ENCODE results near the gene SH2D6.
"Not testable (repeated sequence)": the region's sequence is repeated elsewhere in the genome, so short reads cannot be mapped to it uniquely, and the experiment has no call there.

Gene SH2D6

DNA sequence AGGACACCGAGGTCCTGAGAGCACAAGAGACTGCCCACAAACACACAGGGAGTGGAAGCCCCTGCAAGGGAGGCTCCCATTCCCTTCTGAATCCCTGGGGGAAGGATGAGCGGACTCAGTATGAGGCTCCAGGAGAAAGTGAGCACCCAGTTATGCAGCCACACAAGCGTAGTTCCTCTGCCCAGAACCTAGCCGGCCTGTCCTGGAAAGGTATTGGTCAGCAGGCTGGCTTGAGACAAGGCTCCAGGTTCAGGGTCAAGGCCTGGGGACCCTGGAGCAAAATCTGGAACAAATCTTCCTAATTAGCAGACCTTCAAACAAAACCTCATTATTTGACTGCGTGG, 7.1 kb upstream of the SH2D6 start:
- H3K4me3 ChIP-seq (ENCODE audit: extremely low read depth, insufficient read depth, low read length, poor library complexity, severe bottlenecking): no peak overlapping the region
- no peak overlapping the region for H3K27ac ChIP-seq (ENCODE audit: low read depth, low read length, severe bottlenecking)
- WGBS, 2 experiments (ENCODE audit: insufficient coverage in 2 of 2): 95 to 100% methylated on average over 3 to 4 of the region's 5 CpGs

DNA sequence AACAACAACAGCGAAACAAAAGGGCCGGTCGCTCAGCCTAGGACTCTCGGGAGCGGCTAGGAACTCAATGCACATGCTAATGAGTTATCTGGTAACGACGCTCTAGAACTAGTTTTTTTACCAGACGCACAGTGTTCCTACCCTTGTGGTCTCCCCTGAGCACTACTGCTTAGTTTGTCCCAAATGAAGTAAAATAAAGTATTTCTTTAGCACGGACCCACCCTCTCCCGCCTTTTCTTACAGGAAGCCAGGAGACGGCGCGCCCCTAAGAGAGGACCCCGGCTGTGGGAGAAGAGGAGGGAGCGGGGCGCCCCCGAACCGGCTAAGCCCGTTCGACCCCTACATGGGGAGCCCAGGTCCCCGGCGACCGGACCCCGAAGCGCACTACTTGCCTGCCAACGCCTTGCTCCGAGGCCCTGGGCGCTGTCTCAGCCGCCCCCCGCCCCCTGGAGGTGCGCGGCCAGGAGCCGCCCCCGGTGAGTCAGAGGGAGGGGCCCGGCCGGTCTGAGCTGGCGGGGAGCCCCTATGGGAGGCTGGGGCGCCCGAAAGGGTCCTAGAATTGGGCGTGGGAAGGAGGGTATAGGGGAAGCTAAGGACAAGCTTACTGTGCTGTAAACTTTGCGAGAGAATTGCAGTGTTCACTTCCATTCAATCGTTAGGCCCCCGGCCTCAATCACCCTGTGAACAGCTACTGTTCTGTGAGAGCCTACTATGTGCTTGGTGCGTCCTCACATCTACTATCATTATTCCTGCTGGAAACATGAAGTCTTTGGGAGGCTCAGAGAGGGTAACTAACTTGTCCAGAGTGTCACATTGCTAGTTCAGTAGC, 4.7 kb upstream of the SH2D6 start:
- Histone ChIP-seq H3K4me3 (ENCODE audit: extremely low read depth, insufficient read depth, low read length, poor library complexity, severe bottlenecking) (peak overlapping the region; percentile 50), H3K36me3 (ENCODE audit: control insufficient read depth, insufficient read depth, low read length) (no peaks in the 10 kb centered on the region)
- WGBS, 2 experiments (ENCODE audit: insufficient coverage in 2 of 2): 13 to 14% methylated on average over 14 to 22 of the region's 44 CpGs

More for the DNA sequence above, 7.1 kb upstream of the SH2D6 start:
- H3K36me3 ChIP-seq (ENCODE audit: control insufficient read depth, insufficient read depth, low read length): no peaks in the 10 kb centered on the region
- H3K4me1 ChIP-seq (ENCODE audit: control insufficient read depth, insufficient read depth, low read length, poor library complexity, severe bottlenecking): peaks cover 8% of the 10 kb centered on the region
- H3K9me3 ChIP-seq (ENCODE audit: control insufficient read depth, low read length): no peaks in the 10 kb centered on the region

DNA sequence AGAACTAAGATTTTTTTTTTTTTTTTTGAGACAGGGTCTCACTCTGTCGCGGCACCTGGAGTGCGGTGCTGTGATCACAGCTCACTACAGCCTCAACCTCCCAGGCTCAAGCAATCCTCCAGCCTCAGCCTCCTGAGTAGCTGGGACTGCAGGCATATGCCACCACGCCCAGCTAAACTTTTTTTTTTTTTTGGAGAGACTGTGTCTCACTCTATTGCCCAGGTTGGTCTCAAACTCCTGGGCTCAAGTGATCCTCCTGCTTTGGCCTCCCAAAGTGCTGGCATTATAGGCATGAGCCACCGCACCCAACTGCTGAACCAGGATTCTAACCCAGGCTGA, 4.1 kb upstream of the SH2D6 start:
- Histone ChIP-seq H3K4me3 (ENCODE audit: extremely low read depth, insufficient read depth, low read length, poor library complexity, severe bottlenecking) (peak overlapping the region; percentile 50), H3K4me1 (ENCODE audit: control insufficient read depth, insufficient read depth, low read length, poor library complexity, severe bottlenecking) (peaks cover 17% of the 10 kb centered on the region)
- not testable (repeated sequence) for H3K27ac ChIP-seq (ENCODE audit: low read depth, low read length, severe bottlenecking); H3K9me3 ChIP-seq (ENCODE audit: control insufficient read depth, low read length); H3K36me3 ChIP-seq (ENCODE audit: control insufficient read depth, insufficient read depth, low read length)
- 82 to 88% methylated on average over 1 to 3 of the region's 5 CpGs for WGBS, 2 experiments (ENCODE audit: insufficient coverage in 2 of 2)

More for the DNA sequence above, 4.7 kb upstream of the SH2D6 start:
- H3K4me1 ChIP-seq (ENCODE audit: control insufficient read depth, insufficient read depth, low read length, poor library complexity, severe bottlenecking): peaks cover 11% of the 10 kb centered on the region
- H3K27ac ChIP-seq (ENCODE audit: low read depth, low read length, severe bottlenecking): no peak overlapping the region
- H3K9me3 ChIP-seq (ENCODE audit: control insufficient read depth, low read length): no peaks in the 10 kb centered on the region

DNA sequence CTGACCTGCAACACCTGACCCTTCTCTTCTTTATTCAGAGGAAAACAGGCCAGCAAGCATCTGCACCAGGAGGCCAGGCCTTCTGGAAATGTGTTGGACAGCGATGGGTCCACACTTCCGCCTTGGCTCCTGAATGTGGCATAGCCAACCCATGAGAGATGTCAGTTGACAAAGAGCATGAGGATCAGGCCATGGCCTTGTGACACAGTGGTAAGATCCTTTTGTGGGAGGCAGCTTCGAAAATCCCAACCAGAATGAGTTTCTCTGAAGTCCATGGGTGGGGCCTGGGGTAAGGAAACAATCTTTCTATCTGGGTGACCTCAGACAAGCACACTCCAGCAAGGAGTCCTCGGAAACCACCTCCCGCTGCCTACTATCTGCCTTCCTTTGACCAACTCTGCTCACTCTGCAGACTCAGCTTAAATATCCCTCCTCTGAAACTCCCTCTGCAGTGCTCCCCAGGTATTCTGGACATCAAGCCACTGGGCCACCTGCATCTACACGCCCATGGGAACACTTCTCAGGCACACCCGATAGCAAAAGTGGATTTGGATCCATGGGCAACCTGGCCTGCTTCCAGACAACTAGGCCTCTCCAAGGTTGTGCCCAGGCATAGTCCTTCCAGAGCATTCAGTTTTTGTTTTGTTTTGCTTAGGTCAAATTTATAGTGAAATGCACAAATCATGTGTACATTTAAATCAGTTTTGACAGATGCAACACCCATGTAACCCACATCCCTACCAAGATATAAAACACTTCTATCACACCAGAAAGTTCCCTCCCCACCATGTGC, 3.6 kb upstream of the SH2D6 start:
- peaks cover 22% of the 10 kb centered on the region for H3K4me1 ChIP-seq (ENCODE audit: control insufficient read depth, insufficient read depth, low read length, poor library complexity, severe bottlenecking)
- 100% methylated on average over 5 to 6 of the region's 7 CpGs for WGBS, 2 experiments (ENCODE audit: insufficient coverage in 2 of 2)

DNA sequence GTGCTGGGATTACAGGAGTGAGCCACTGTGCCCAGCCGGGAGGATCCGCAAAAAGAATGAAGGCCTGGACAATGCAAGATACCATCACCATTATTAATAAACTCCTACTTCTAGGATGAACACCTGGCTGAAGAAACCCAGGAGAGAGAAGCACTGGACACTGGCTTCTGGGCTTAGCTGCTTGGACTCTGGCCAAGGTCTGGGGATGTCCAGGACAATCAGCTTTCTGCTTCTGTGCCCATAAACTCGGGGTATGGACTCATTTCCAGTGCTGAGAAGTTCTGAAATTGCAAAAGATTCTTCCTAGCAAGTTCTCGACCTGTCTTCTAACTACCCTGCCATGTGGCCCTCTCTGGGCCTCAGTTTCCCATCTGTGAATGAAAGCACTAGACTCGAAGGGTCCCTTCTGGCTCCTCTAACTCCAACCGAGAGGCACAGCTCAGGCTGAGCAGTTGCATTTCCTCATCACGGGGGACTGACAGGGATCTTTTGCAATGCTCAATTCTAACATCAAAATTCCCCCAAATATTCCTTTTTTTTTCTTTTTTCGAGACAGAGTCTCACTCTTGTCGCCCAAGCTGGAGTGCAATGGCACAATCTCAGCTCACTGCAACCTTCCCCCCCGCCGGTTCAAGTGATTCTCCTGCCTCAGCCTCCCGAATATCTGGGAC, 2.4 kb upstream of the SH2D6 start:
- Histone ChIP-seq H3K9me3 (ENCODE audit: control insufficient read depth, low read length) (no peaks in the 10 kb centered on the region), H3K36me3 (ENCODE audit: control insufficient read depth, insufficient read depth, low read length) (no peaks in the 10 kb centered on the region), H3K4me1 (ENCODE audit: control insufficient read depth, insufficient read depth, low read length, poor library complexity, severe bottlenecking) (peaks cover 15% of the 10 kb centered on the region), H3K27ac (ENCODE audit: low read depth, low read length, severe bottlenecking) (no peak overlapping the region), H3K4me3 (ENCODE audit: extremely low read depth, insufficient read depth, low read length, poor library complexity, severe bottlenecking) (no peak overlapping the region)
- WGBS, 2 experiments (ENCODE audit: insufficient coverage in 2 of 2): 88 to 91% methylated on average over 9 to 12 of the region's 12 CpGs

More for the DNA sequence above, 3.6 kb upstream of the SH2D6 start:
- H3K9me3 ChIP-seq (ENCODE audit: control insufficient read depth, low read length): no peaks in the 10 kb centered on the region
- no peak overlapping the region for H3K4me3 ChIP-seq (ENCODE audit: extremely low read depth, insufficient read depth, low read length, poor library complexity, severe bottlenecking)
- H3K36me3 ChIP-seq (ENCODE audit: control insufficient read depth, insufficient read depth, low read length): no peaks in the 10 kb centered on the region
- no peak overlapping the region for H3K27ac ChIP-seq (ENCODE audit: low read depth, low read length, severe bottlenecking)

DNA sequence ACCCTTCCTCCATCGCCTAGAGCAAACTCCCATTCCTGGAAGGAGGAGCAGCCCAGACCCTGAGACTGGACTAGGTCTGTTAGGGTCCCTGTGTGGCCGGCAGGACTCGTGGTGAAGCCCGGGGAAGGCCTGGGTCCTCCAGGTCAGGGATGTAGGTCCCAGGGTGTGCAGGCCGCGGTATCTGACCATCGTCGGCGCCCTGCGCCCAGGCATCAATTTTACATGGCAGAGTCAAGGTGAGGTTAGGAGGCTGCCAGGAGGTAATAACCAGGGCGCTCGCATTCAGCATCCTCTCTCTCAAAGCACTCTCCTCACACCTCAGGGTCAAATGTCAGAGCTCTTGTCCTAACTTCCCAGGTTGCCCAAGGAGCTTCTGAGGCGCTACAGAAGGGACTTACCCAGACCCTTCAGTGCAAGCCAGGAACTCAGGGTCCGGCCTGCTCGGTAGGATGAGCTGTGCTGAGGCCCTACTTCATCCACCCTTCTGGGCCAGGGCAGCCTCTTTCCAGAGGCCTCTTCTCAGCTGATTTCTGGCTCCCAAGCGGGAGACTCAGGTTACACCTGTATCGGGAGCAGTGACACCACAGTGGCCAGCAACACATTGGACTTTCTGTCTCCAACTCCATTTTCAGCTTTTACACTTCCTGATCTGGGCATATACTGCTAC, 628 bp downstream of the SH2D6 start:
- H3K4me3 ChIP-seq (ENCODE audit: extremely low read depth, insufficient read depth, low read length, poor library complexity, severe bottlenecking): peak overlapping the region; percentile 61
- H3K9me3 ChIP-seq (ENCODE audit: control insufficient read depth, low read length): no peaks in the 10 kb centered on the region
- WGBS, 2 experiments (ENCODE audit: insufficient coverage in 2 of 2): 85 to 89% methylated on average over 10 to 14 of the region's 17 CpGs
- H3K4me1 ChIP-seq (ENCODE audit: control insufficient read depth, insufficient read depth, low read length, poor library complexity, severe bottlenecking): peaks cover 15% of the 10 kb centered on the region
- H3K36me3 ChIP-seq (ENCODE audit: control insufficient read depth, insufficient read depth, low read length): no peaks in the 10 kb centered on the region
- H3K27ac ChIP-seq (ENCODE audit: low read depth, low read length, severe bottlenecking): peak overlapping the region; percentile 86

DNA sequence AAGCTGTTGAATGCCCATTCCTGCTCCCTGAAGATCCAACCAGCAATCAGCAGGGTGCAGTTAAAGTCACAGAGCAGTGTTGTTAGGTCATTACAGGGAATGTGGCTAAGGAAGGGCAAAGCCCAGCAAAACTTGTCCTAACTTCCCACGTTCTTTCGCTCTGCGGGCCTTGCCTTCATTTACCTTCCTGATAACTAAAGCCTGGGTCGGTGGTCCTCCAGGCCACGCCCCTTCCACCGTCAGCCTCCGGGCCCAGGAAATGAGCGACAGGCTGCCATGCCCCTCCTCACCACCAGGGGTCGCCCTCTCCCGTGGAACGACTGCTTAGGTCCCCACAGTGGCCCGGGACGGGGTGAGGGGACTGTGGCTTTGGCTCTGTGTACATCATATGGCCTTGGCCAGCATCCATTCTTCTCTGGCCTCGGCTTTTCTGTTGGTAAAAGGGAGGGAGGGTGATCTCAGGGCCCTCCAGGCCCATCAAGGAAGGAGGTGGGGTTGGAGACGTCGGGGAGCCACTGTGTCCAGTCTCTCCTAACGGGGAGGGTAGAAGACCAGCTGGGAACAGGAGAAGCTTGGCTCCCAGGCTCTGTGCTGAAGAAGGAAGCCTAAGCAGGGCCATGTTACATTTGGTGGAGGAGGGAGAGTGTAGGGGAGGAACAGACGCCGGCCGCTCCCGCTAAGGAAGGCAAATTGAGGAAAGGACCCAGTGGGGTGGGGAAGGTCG, 2.2 kb downstream of the SH2D6 start:
- 30% methylated on average over 18 to 19 of the region's 22 CpGs for WGBS, 2 experiments (ENCODE audit: insufficient coverage in 2 of 2)
- Histone ChIP-seq H3K4me1 (ENCODE audit: control insufficient read depth, insufficient read depth, low read length, poor library complexity, severe bottlenecking) (peaks cover 15% of the 10 kb centered on the region), H3K27ac (ENCODE audit: low read depth, low read length, severe bottlenecking) (peak overlapping the region; percentile 86), H3K4me3 (ENCODE audit: extremely low read depth, insufficient read depth, low read length, poor library complexity, severe bottlenecking) (no peak overlapping the region), H3K36me3 (ENCODE audit: control insufficient read depth, insufficient read depth, low read length) (no peaks in the 10 kb centered on the region), H3K9me3 (ENCODE audit: control insufficient read depth, low read length) (no peaks in the 10 kb centered on the region)

DNA sequence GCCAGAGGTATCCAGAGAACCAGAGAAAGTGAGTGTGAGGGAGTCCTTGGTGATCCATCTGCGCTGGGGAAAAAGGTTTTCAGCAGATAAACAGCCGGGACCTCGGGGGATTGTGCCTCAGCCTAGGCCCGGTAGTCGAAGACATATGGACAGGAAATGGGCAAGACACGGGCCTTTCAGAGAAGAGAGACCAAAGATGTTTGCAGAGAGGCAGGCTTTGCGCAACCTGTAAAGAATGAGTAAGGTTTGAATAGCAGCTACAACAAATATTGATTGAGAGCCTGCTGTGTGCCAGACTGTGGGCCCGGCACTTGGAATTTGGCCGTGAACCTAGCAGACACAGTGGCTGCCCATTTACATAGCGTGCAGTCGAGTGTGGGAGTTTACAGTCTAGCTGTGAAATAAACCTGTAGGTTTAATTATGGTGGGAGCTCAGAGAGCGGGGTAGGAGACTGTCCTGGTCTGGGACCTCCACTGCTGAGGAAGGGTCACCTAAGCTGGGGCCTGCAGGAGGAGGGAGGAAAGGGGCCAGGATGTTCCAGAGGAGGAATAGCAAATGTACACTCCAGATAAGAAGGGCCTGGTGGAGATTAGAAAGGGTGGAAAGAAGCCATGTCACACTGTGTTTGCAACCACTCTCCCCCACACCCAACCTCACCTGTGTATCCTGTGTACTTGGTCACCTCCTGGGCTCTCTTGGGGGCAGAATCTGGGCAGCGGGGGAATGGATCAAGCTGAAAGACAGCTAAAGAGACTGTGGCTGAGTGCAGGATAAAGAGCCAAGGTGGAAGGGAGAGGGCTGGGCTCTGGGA, 3.0 kb downstream of the SH2D6 start:
- Histone ChIP-seq H3K27ac (ENCODE audit: low read depth, low read length, severe bottlenecking) (peak overlapping the region; percentile 10), H3K4me3 (ENCODE audit: extremely low read depth, insufficient read depth, low read length, poor library complexity, severe bottlenecking) (no peak overlapping the region), H3K9me3 (ENCODE audit: control insufficient read depth, low read length) (no peaks in the 10 kb centered on the region), H3K36me3 (ENCODE audit: control insufficient read depth, insufficient read depth, low read length) (no peaks in the 10 kb centered on the region), H3K4me1 (ENCODE audit: control insufficient read depth, insufficient read depth, low read length, poor library complexity, severe bottlenecking) (peaks cover 15% of the 10 kb centered on the region)
- 82 to 84% methylated on average over 10 to 13 of the region's 13 CpGs for WGBS, 2 experiments (ENCODE audit: insufficient coverage in 2 of 2)

DNA sequence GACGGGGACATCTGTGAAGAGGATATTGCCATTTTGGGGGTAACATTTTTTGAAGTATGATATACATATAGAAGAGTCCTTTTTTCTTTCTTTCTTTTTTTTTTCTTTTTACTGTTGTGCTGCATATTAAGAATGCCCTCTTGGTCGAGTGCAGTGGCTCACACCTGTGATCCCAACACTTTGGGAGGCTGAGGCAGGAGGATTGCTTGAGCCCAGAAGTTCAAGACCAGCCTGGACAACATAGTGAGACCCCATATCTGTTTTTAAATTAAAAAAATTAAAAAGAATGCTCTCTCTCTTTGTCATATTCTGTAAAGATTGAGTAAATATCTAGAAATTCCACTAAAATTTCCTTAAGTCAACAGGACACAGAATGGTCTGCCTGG, 3.6 kb downstream of the SH2D6 start:
- Histone ChIP-seq H3K4me1 (ENCODE audit: control insufficient read depth, insufficient read depth, low read length, poor library complexity, severe bottlenecking) (peaks cover 15% of the 10 kb centered on the region), H3K9me3 (ENCODE audit: control insufficient read depth, low read length) (no peaks in the 10 kb centered on the region), H3K27ac (ENCODE audit: low read depth, low read length, severe bottlenecking) (no peak overlapping the region), H3K36me3 (ENCODE audit: control insufficient read depth, insufficient read depth, low read length) (no peaks in the 10 kb centered on the region), H3K4me3 (ENCODE audit: extremely low read depth, insufficient read depth, low read length, poor library complexity, severe bottlenecking) (no peak overlapping the region)
- 100% methylated on average over 2 of the region's 2 CpGs; no CpG with 5 or more reads in 1 of the 2 experiments for WGBS, 2 experiments (ENCODE audit: insufficient coverage in 2 of 2)

Data from mesodermal cell (in vitro differentiated cells).